GM11168 (cell line): ENCODE data around the gene SH3RF3.

Source experiments
- in situ Hi-C: fragments of 300-500 bp; cut with MboI; formaldehyde crosslinking; loops from one replicate; pipeline ENCODE4 v1.12.0; 2022; ENCODE audit warnings: low sequenced_read_pairs; ENCODE audit not compliant: unreplicated experiment

The SH3RF3 gene

GRCh38 chr2:109489296-109489695, 360.3 kb downstream of the SH3RF3 start:
- in situ Hi-C loops = no loop called here

- in situ Hi-C loops = no loop called here
These were observed 364.4 kb downstream of the SH3RF3 start for GRCh38 chr2:109493176-109493935.

GRCh38 chr2:109494351-109494750, 365.3 kb downstream of the SH3RF3 start:
- in situ Hi-C loops = no loop called here

- in situ Hi-C loops = no loop called here
These were observed 368.5 kb downstream of the SH3RF3 start for GRCh38 chr2:109497463-109497862.

- in situ Hi-C loops = no loop called here
These were observed 369.2 kb downstream of the SH3RF3 start for GRCh38 chr2:109497911-109498870.

GRCh38 chr2:109498906-109499305, 369.9 kb downstream of the SH3RF3 start:
- in situ Hi-C loops = no loop called here

- in situ Hi-C loops = no loop called here
These were observed 370.6 kb downstream of the SH3RF3 start for GRCh38 chr2:109499566-109499965.

- in situ Hi-C loops = loop anchor here (25.0 kb wide), 1 partner anchor 364 kb away; the partner anchor contains the start of gene SH3RF3
These were observed 371.9 kb downstream of the SH3RF3 start for GRCh38 chr2:109500910-109501309.

GRCh38 chr2:109501461-109501860, 372.5 kb downstream of the SH3RF3 start:
- in situ Hi-C loops = loop anchor here (25.0 kb wide), 1 partner anchor 364 kb away; the partner anchor contains the start of gene SH3RF3

GRCh38 chr2:109503191-109503590, 374.2 kb downstream of the SH3RF3 start:
- in situ Hi-C loops = loop anchor here (25.0 kb wide), 1 partner anchor 366 kb away; the partner anchor contains the start of gene SH3RF3

GRCh38 chr2:109507217-109507616, 378.2 kb downstream of the SH3RF3 start:
- in situ Hi-C loops = loop anchor here (25.0 kb wide), 1 partner anchor 370 kb away; the partner anchor contains the start of gene SH3RF3

GRCh38 chr2:109507828-109508227, 378.8 kb downstream of the SH3RF3 start:
- in situ Hi-C loops = loop anchor here (25.0 kb wide), 1 partner anchor 371 kb away; the partner anchor contains the start of gene SH3RF3

GRCh38 chr2:109508556-109508955, 379.6 kb downstream of the SH3RF3 start:
- in situ Hi-C loops = loop anchor here (25.0 kb wide), 1 partner anchor 371 kb away; the partner anchor contains the start of gene SH3RF3

GRCh38 chr2:109510136-109511028, 381.4 kb downstream of the SH3RF3 start:
- in situ Hi-C loops = loop anchor here (25.0 kb wide), 1 partner anchor 373 kb away; the partner anchor contains the start of gene SH3RF3

- in situ Hi-C loops = loop anchor here (25.0 kb wide), 1 partner anchor 374 kb away; the partner anchor contains the start of gene SH3RF3
These were observed 382.2 kb downstream of the SH3RF3 start for GRCh38 chr2:109511168-109511567.

GRCh38 chr2:109512076-109512475, 383.1 kb downstream of the SH3RF3 start:
- in situ Hi-C loops = loop anchor here (25.0 kb wide), 1 partner anchor 375 kb away; the partner anchor contains the start of gene SH3RF3

GRCh38 chr2:109513230-109513629, 384.2 kb downstream of the SH3RF3 start:
- in situ Hi-C loops = loop anchor here (25.0 kb wide), 1 partner anchor 376 kb away; the partner anchor contains the start of gene SH3RF3

GRCh38 chr2:109513749-109514588, 385.0 kb downstream of the SH3RF3 start:
- in situ Hi-C loops = loop anchor here (25.0 kb wide), 1 partner anchor 377 kb away; the partner anchor contains the start of gene SH3RF3
